ENCODE measurements around the gene PDK3.

The PDK3 gene

DNA sequence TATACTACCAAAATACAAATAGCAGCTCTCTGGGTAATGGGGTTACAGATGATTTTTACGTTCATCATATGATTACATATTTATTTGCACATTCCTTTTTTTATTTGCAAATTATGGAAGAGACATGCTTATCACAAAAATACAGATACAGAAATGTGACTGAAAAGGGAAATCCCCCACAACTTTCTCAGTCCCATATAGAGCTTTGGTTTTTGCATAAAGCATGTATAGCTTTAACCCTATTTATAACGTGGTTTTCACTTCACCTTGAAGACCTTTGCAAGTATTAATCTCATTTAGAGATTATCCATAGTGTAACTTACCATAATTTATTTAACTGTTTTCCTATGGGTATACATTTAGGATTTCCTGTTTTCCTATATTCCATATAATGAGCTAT is 55.4 kb downstream of the PDK3 start:
- no peak for DNase-seq (ENCODE audit: low read depth)
- TF ChIP-seq, protein P1, sequence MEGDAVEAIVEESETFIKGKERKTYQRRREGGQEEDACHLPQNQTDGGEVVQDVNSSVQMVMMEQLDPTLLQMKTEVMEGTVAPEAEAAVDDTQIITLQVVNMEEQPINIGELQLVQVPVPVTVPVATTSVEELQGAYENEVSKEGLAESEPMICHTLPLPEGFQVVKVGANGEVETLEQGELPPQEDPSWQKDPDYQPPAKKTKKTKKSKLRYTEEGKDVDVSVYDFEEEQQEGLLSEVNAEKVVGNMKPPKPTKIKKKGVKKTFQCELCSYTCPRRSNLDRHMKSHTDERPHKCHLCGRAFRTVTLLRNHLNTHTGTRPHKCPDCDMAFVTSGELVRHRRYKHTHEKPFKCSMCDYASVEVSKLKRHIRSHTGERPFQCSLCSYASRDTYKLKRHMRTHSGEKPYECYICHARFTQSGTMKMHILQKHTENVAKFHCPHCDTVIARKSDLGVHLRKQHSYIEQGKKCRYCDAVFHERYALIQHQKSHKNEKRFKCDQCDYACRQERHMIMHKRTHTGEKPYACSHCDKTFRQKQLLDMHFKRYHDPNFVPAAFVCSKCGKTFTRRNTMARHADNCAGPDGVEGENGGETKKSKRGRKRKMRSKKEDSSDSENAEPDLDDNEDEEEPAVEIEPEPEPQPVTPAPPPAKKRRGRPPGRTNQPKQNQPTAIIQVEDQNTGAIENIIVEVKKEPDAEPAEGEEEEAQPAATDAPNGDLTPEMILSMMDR (IDR thresholded peaks at IDR 0.05; ENCODE audit: low read depth, low read length, missing control alignments) = no peak
- in situ Hi-C loops (cut with HindIII; ENCODE audit: low sequenced_read_pairs) = no loop called here
- no peak overlapping the region for H3K4me3 ChIP-seq (ENCODE audit: low read depth, low read length)

DNA sequence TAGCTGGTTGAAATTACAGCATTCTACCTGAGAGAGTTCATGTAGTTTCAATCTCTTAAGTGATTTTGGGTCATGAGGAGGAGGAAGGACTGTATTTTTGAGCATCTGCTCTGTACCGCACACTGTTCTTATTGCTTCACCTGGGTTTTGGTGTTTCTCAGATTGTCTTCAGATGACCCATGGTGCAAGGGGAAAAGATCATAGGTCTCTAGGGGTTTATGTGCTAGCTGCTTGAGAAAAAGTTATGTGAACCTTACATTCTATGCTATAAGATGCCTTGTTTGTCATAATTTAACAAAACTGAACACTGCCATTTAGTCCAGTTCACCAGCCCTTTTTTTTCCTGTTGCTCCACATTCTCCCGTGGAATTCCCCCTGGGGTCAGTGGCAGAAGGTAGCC is 60.4 kb downstream of the PDK3 start:
- in situ Hi-C loops (cut with HindIII; ENCODE audit: low sequenced_read_pairs) = no loop called here
- no peak for DNase-seq (ENCODE audit: low read depth)
- no peak overlapping the region for H3K4me3 ChIP-seq (ENCODE audit: low read depth, low read length)
- TF ChIP-seq, protein P1 (IDR thresholded peaks at IDR 0.05; ENCODE audit: low read depth, low read length, missing control alignments) = no peak

DNA sequence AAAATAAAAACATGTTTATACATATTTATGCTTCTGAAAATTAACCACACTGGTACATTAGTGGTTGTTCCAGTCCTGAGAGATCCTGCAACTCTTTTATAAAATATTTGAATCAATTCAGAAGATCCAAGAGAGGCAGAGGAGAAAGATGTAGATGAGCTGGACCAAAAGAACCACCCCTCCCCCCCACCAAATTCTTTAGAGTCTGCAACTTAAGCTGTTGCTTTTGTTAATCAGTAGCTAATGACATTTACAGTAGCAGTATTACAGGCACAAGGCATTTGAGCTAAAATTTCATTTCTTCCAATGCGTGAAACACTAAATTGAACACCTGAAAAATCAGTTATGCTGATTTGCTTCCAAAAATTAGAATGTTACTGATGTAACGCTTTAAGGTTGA is 61.5 kb downstream of the PDK3 start:
- DNase-seq (ENCODE audit: low read depth) = no peak
- TF ChIP-seq, protein P1 (IDR thresholded peaks at IDR 0.05; ENCODE audit: low read depth, low read length, missing control alignments) = no peak
- in situ Hi-C loops (cut with HindIII; ENCODE audit: low sequenced_read_pairs) = no loop called here
- H3K4me3 ChIP-seq (ENCODE audit: low read depth, low read length) = no peak overlapping the region

DNA sequence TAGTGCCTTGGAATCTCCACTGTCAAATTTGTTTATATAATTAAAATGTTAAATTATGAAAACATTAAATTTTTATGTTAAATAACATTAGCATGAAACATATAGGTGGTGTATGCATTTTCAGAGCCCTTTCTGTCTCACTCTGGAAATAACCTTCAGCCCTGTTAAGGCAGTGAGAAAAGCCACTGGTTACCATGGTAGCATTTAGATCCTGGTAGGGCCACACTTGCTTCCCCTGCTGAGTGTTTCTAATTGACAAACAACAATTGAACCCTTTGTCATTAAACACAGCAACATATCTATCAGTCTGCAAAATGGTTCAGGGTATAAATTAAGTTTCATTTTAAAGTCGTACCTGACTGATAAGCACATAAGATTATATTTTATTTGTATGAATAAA is 63.5 kb downstream of the PDK3 start:
- in situ Hi-C loops (cut with HindIII; ENCODE audit: low sequenced_read_pairs) = no loop called here
- DNase-seq (ENCODE audit: low read depth) = no peak
- H3K4me3 ChIP-seq (ENCODE audit: low read depth, low read length) = no peak overlapping the region

DNA sequence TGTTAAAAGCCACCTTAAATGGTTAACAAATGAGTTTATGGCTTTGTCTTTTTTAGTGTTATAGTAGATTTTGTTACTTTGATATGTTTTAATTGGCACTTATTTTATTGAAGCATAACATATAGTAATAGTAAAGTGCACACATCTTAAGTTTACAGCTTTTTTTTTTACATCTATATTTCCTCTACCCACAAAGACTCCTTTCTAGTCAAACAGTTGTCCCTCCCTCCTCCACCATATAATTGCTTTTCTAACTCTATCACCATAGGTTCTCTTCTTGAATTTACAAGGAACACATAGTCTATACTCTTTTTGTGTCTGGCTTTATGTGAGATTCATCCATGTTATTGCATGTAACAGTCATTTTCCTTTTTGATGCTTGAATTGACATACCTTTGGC is 71.5 kb downstream of the PDK3 start:
- H3K4me3 ChIP-seq (ENCODE audit: low read depth, low read length) = no peak overlapping the region
- DNase-seq (ENCODE audit: low read depth) = no peak
- in situ Hi-C loops (cut with HindIII; ENCODE audit: low sequenced_read_pairs) = no loop called here
- TF ChIP-seq, protein P1 (IDR thresholded peaks at IDR 0.05; ENCODE audit: low read depth, low read length, missing control alignments) = no peak

More for the DNA sequence above, 63.5 kb downstream of the PDK3 start:
- TF ChIP-seq, protein P1 (IDR thresholded peaks at IDR 0.05; ENCODE audit: low read depth, low read length, missing control alignments) = no peak

DNA sequence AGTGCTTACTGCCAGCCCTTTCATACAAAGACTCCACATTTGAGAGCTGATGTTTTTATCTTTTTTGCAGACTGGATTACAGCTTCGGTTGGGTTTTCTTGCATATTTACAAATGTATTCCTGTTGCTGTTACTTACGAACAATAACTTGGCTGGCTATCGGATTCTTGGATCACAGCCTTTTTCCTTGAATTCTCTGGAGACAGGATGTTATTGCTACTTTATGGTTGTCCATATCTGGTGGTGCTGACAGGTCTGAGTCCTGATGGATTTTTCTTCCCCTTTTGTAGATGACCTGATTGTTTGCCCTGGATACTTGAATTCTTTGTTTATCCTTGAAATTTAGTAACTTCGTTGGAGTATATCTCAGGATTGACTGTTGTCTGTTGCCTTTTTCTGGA is 77.7 kb downstream of the PDK3 start:
- in situ Hi-C loops (cut with HindIII; ENCODE audit: low sequenced_read_pairs) = no loop called here
- no peak for DNase-seq (ENCODE audit: low read depth)
- TF ChIP-seq, protein P1 (IDR thresholded peaks at IDR 0.05; ENCODE audit: low read depth, low read length, missing control alignments) = no peak
- H3K4me3 ChIP-seq (ENCODE audit: low read depth, low read length) = no peak overlapping the region

DNA sequence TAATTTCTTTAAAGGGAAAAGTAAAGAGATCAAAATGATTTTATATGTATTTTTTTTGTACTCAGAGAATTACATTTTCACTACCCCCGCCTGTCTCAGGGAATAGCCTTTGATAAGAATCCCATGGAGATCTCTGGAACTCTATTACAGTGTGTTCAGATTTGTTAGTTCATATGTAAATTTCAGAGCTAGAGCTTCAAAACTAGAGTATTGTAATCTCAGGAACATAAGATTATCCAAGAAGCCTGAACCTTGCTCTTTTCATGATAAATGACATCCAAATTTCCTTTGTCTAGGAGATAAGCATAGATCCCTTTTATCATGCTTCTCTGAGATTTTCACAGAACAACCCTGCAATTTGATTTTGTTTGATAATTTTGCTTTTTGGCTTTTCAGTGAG is 82.9 kb downstream of the PDK3 start:
- TF ChIP-seq, protein P1 (IDR thresholded peaks at IDR 0.05; ENCODE audit: low read depth, low read length, missing control alignments) = no peak
- no peak overlapping the region for H3K4me3 ChIP-seq (ENCODE audit: low read depth, low read length)
- no peak for DNase-seq (ENCODE audit: low read depth)
- in situ Hi-C loops (cut with HindIII; ENCODE audit: low sequenced_read_pairs) = no loop called here

Data from astrocyte of the cerebellum (primary cell).